Activated naive CD4-positive, alpha-beta T cell treated with anti-CD3 and anti-CD28 coated beads, Interleukin-2, amount 50 U/mL, for 16 hours (primary cell): ENCODE measurements around the gene EP300.

Source experiments
- DNase-seq: peaks from one replicate; pipeline ENCODE4 v3.0.0-alpha.2; 2020

EP300 gene

GRCh38 chr22:41215926-41216325 is 123.5 kb downstream of the EP300 start:
- no peak for DNase-seq

- DNase-seq: no peak
Measured at GRCh38 chr22:41216984-41217383, 124.6 kb downstream of the EP300 start.

- peak; percentile 39 for DNase-seq
Measured at GRCh38 chr22:41217553-41218157, 125.3 kb downstream of the EP300 start.

- no peak for DNase-seq
Measured at GRCh38 chr22:41222846-41223507, 130.6 kb downstream of the EP300 start.

- DNase-seq: no peak
Measured at GRCh38 chr22:41223535-41223934, 131.1 kb downstream of the EP300 start.

GRCh38 chr22:41226723-41227655 is 134.6 kb downstream of the EP300 start:
- no peak for DNase-seq

- DNase-seq: no peak
Measured at GRCh38 chr22:41229215-41229614, 136.8 kb downstream of the EP300 start.
